ENCODE measurements around the gene PRKAG2.

DNA sequence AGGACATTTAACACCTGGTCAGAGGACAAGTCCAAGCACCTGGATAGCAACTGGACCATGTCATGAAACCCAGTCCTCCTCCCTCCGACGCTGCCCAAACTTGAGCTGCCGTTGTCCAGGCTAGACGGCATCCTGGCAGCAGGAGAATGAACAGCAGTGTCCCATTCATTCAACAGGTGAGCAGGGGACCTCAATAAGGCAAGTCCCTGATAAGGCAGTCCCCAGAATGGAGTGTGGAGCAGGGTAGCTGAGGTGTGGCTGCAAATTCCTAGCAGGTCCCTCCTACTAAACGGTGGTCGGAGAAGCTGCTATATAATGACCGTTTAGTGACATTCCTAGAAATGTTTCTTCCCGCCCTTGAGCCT lies 169.8 kb downstream of the PRKAG2 start:
- TF ChIP-seq, protein P1, sequence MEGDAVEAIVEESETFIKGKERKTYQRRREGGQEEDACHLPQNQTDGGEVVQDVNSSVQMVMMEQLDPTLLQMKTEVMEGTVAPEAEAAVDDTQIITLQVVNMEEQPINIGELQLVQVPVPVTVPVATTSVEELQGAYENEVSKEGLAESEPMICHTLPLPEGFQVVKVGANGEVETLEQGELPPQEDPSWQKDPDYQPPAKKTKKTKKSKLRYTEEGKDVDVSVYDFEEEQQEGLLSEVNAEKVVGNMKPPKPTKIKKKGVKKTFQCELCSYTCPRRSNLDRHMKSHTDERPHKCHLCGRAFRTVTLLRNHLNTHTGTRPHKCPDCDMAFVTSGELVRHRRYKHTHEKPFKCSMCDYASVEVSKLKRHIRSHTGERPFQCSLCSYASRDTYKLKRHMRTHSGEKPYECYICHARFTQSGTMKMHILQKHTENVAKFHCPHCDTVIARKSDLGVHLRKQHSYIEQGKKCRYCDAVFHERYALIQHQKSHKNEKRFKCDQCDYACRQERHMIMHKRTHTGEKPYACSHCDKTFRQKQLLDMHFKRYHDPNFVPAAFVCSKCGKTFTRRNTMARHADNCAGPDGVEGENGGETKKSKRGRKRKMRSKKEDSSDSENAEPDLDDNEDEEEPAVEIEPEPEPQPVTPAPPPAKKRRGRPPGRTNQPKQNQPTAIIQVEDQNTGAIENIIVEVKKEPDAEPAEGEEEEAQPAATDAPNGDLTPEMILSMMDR (IDR thresholded peaks at IDR 0.05) = no peak
- no peak for TF ChIP-seq POLR2A (IDR thresholded peaks at IDR 0.05)

All from thyroid gland (tissue), 4 donors.